Stomach (tissue), 9 donors: ENCODE results near the gene CST9L. TPM values are rescaled to one million over a fixed set of nuclear protein-coding genes. Genes with fewer than 3 reads are reported as not detected.

Experiments used
- DNase-seq, 2 donors: peaks; one replicate each; pipeline versions ENCODE4 v3.0.0 to v3.0.0-alpha.2; 2013 to 2019
- H3K27ac ChIP-seq, 5 donors: fragments of 200-600 bp in 4 of 5; sonication (generic) in 4 of 5; one replicate each; pipeline ENCODE4 v1.5.1; 2013 to 2019; ENCODE audit warnings: mild to moderate bottlenecking in 1 of 5, moderate library complexity in 1 of 5
- H3K27me3 ChIP-seq, 3 donors: fragments of 200-600 bp; sonication (generic); one replicate each; pipeline ENCODE4 v1.5.1; 2017 to 2019; ENCODE audit warnings: mixed run types in 1 of 3
- H3K36me3 ChIP-seq, 4 donors: fragments of 200-600 bp; sonication (generic); 1 replicate in 3 of 4; 2 replicates in 1 of 4; pipeline ENCODE4 v1.5.1; 2016 to 2019
- H3K4me1 ChIP-seq, 4 donors: fragments of 200-600 bp; sonication (generic); one replicate each; pipeline ENCODE4 v1.5.1; 2016 to 2019
- H3K4me3 ChIP-seq, 4 donors: fragments of 200-600 bp; sonication (generic) in 3 of 4; one replicate each; pipeline ENCODE4 v1.5.1; 2016 to 2019; ENCODE audit warnings: mild to moderate bottlenecking in 1 of 4
- H3K9me3 ChIP-seq, 4 donors: fragments of 200-600 bp; sonication (generic); one replicate each; pipeline ENCODE4 v1.5.1; 2016 to 2019
- EP300 ChIP-seq: sonication (generic); formaldehyde crosslinking; IDR thresholded peaks from one replicate; pipeline ENCODE4 v1.6.1; 2017; ENCODE audit warnings: antibody characterized with exemption
- POLR2A ChIP-seq, 4 donors: fragments of 450-650 bp; IDR thresholded peaks; one replicate each; pipeline ENCODE4 v1.6.1; 2016; ENCODE audit warnings: antibody characterized with exemption in 4 of 4, control low read depth in 2 of 4, mild to moderate bottlenecking in 1 of 4, moderate library complexity in 1 of 4
- POLR2AphosphoS5 ChIP-seq, 3 donors: sonication (generic); formaldehyde crosslinking; IDR thresholded peaks; one replicate each; pipeline ENCODE4 v1.6.1; 2016; ENCODE audit warnings: antibody characterized with exemption in 3 of 3
- WGBS, 5 donors: extraction: QIAGEN DNeasy Blood & Tissue Kit in 3 of 5; methylation state at CpG; one replicate each; pipeline versions ENCODE4 v1.1.5 to v1.1.7; 2013 to 2018; 5-methylcytosine and 5-hydroxymethylcytosine counted together
- intact Hi-C: fragments of 100-400 bp; cut with DNase I; formaldehyde crosslinking; loops from one replicate; pipeline ENCODE4 v1.15.1; 2023; ENCODE audit warnings: low total_unique reads
- polyA plus RNA-seq, 3 donors: library from polyadenylated mRNA; stranded (reverse); fragments of 200-250 nt; gene quantifications; one replicate each; pipeline ENCODE4 v1.2.3, GENCODE V29; 2013
- total RNA-seq, 5 donors: library from RNA; depleted of rRNA; stranded (reverse); fragments of >200 nt; gene quantifications; one replicate each; pipeline versions ENCODE4 v1.1.0 to v1.2.3, GENCODE V29; 2014 to 2016
- TF ChIP-seq, protein P1 (sequence below), 7 experiments: fragments of 450-650 bp in 4 of 7; fragments of 200-600 bp in 3 of 7; sonication (generic) in 3 of 7; IDR thresholded peaks; one replicate each; pipeline ENCODE4 v1.5.1; 2016 to 2019; ENCODE audit warnings: antibody characterized with exemption in 7 of 7, control low read depth in 2 of 7, mild to moderate bottlenecking in 1 of 7
- donor health status: healthy with polysubstance abuse.
- donor health status: Bipolar disorder and iron deficiency.
- donor health status: healthy.

Gene CST9L
- total and polyA plus RNA-seq, 8 donors, result not detected

- intact Hi-C loops, result no loop called here
- TF ChIP-seq EP300 (no peak), POLR2AphosphoS5 (IDR thresholded peaks at IDR 0.05) (no peak), POLR2A (IDR thresholded peaks at IDR 0.05) (no peak)
- TF ChIP-seq, protein P1, sequence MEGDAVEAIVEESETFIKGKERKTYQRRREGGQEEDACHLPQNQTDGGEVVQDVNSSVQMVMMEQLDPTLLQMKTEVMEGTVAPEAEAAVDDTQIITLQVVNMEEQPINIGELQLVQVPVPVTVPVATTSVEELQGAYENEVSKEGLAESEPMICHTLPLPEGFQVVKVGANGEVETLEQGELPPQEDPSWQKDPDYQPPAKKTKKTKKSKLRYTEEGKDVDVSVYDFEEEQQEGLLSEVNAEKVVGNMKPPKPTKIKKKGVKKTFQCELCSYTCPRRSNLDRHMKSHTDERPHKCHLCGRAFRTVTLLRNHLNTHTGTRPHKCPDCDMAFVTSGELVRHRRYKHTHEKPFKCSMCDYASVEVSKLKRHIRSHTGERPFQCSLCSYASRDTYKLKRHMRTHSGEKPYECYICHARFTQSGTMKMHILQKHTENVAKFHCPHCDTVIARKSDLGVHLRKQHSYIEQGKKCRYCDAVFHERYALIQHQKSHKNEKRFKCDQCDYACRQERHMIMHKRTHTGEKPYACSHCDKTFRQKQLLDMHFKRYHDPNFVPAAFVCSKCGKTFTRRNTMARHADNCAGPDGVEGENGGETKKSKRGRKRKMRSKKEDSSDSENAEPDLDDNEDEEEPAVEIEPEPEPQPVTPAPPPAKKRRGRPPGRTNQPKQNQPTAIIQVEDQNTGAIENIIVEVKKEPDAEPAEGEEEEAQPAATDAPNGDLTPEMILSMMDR (IDR thresholded peaks at IDR 0.05), result no peak
- DNase-seq, result no peak
- no peaks in the 10 kb centered on the region for H3K4me1 ChIP-seq
- WGBS, 5 donors, result 73 to 92% (median 81%) methylated on average over 1 of the region's 1 CpG; no CpG with 5 or more reads in 1 of the 5 donors
- H3K9me3 ChIP-seq, result peaks cover 9 to 42% (median 34%) of the 10 kb centered on the region in 4 donors
- no peak overlapping the region for H3K27ac ChIP-seq
- H3K36me3 ChIP-seq, result no peaks in the 10 kb centered on the region
- H3K27me3 ChIP-seq, result peaks cover 0 to 12% (median 0%) of the 10 kb centered on the region in 3 donors
- H3K4me3 ChIP-seq, result no peak overlapping the region
Observed at GRCh38 chr20:23562721-23563342, 5.5 kb downstream of the CST9L start.

DNA sequence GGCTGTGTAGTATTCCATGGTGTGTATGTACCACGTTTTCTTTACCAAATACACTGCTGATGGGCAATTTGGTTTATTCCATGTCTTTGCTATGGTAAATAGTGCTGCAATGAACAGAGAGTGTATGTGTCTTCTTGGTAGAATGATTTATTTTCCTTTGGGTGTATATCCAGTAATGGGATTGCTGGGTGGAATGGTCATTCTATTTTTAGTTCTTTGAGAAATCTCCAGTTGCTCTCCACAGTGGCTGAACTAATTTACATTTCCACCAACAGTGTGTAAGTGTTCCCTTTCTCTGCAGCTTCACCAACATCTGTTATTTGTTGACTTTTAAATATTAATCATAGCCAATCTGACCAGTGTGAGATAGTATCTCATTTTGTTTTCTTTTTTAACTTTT is 13.9 kb downstream of the CST9L start:
- peaks cover 0 to 14% (median 9%) of the 10 kb centered on the region in 4 donors for H3K9me3 ChIP-seq
- WGBS, 5 donors, result 56 to 67% (median 59%) methylated on average over 1 of the region's 1 CpG
- intact Hi-C loops, result no loop called here

GRCh38 chr20:23551786-23552185 is 16.5 kb downstream of the CST9L start:
- H3K4me1 ChIP-seq, result no peaks in the 10 kb centered on the region
- no peak overlapping the region for H3K4me3 ChIP-seq
- TF ChIP-seq EP300, result no peak
- no peak for TF ChIP-seq POLR2A (IDR thresholded peaks at IDR 0.05)
- no peak for TF ChIP-seq POLR2AphosphoS5 (IDR thresholded peaks at IDR 0.05)
- TF ChIP-seq, protein P1 (IDR thresholded peaks at IDR 0.05), result no peak
- no peak overlapping the region for H3K27ac ChIP-seq
- intact Hi-C loops, result no loop called here
- no peak for DNase-seq
- peaks cover 0 to 2% (median 0%) of the 10 kb centered on the region in 4 donors for H3K9me3 ChIP-seq
- H3K27me3 ChIP-seq, result no peaks in the 10 kb centered on the region
- no peaks in the 10 kb centered on the region for H3K36me3 ChIP-seq

More for the DNA sequence above, 13.9 kb downstream of the CST9L start:
- TF ChIP-seq, protein P1 (IDR thresholded peaks at IDR 0.05), result no peak
- no peak for TF ChIP-seq POLR2A (IDR thresholded peaks at IDR 0.05)
- no peak for TF ChIP-seq EP300
- TF ChIP-seq POLR2AphosphoS5 (IDR thresholded peaks at IDR 0.05), result no peak
- Histone ChIP-seq H3K4me1 (no peaks in the 10 kb centered on the region), H3K27ac (no peak overlapping the region), H3K27me3 (no peaks in the 10 kb centered on the region), H3K4me3 (no peak overlapping the region), H3K36me3 (no peaks in the 10 kb centered on the region)
- no peak for DNase-seq

- H3K9me3 ChIP-seq, result no peaks in the 10 kb centered on the region
- H3K4me3 ChIP-seq, result no peak overlapping the region
- H3K27ac ChIP-seq, result no peak overlapping the region
- H3K36me3 ChIP-seq, result no peaks in the 10 kb centered on the region
- intact Hi-C loops, result no loop called here
- DNase-seq, result no peak
- TF ChIP-seq, protein P1 (IDR thresholded peaks at IDR 0.05), result no peak
- TF ChIP-seq POLR2A (IDR thresholded peaks at IDR 0.05) (no peak), EP300 (no peak), POLR2AphosphoS5 (IDR thresholded peaks at IDR 0.05) (no peak)
- no peaks in the 10 kb centered on the region for H3K4me1 ChIP-seq
- no peaks in the 10 kb centered on the region for H3K27me3 ChIP-seq
Observed at GRCh38 chr20:23551383-23551782, 16.9 kb downstream of the CST9L start.
